Measurements from ENCODE around the gene LUC7L3. TPM values are rescaled to one million over a fixed set of nuclear protein-coding genes. Genes with fewer than 3 reads are reported as not detected.
A peak's percentile ranks its signal among the peaks of the same experiment; 100 is the strongest.

The LUC7L3 gene
- total and polyA plus RNA-seq, 2 donors (not counting 1 experiment from before 2014, with no cell fraction given) = 42.9 to 311 TPM

- CTCF ChIA-PET = interaction anchor here (0.8 to 3.3 kb wide), 3 partner anchors 17 to 87 kb away, joined by 3 to 13 read pairs (median 6); no protein-coding TSS in a partner anchor
- POLR2A ChIA-PET = no interaction called here
- H3K4me3 ChIP-seq (ENCODE audit: control extremely low read depth in 1 of 5, extremely low read depth in 1 of 5, insufficient read depth in 1 of 5, low read depth in 2 of 5, low read length in 4 of 5) = peak overlapping the region in 1 of 5 experiments; percentile 15
- no peaks in the 10 kb centered on the region for H4K20me1 ChIP-seq (ENCODE audit: control insufficient read depth, insufficient read depth, low read length, poor library complexity, severe bottlenecking)
- Mint-ChIP-seq H3K9me3 (ENCODE audit: insufficient read depth) (no peaks in the 10 kb centered on the region), H3K27me3 (no peaks in the 10 kb centered on the region), H3K4me3 (peak overlapping the region; percentile 59), H3K4me1 (peaks cover 37% of the 10 kb centered on the region), H3K27ac (peak overlapping the region; percentile 70)
- H2AFZ ChIP-seq (ENCODE audit: insufficient read depth, low read depth, low read length, poor library complexity, severe bottlenecking) = peak overlapping the region; percentile 70
- peak overlapping the region; percentile 22 for H3K9ac ChIP-seq (ENCODE audit: low read length)
- H3K4me2 ChIP-seq (replicated peaks; ENCODE audit: low read depth, low read length, poor library complexity, severe bottlenecking) = peak overlapping the region; percentile 62
- H3K27me3 ChIP-seq (replicated peaks in 1 of 4; ENCODE audit: control extremely low read depth in 1 of 4, control insufficient read depth in 3 of 4, insufficient read depth in 4 of 4, low read length in 3 of 4) = no peaks in the 10 kb centered on the region
- H3K36me3 ChIP-seq (replicated peaks in 1 of 2; ENCODE audit: control extremely low read depth in 1 of 2, control insufficient read depth in 1 of 2, extremely low read depth in 1 of 2, insufficient read depth in 2 of 2, low read length in 1 of 2) = no peaks in the 10 kb centered on the region
- H3K4me1 ChIP-seq (ENCODE audit: control insufficient read depth in 2 of 2, insufficient read depth in 2 of 2, low read length in 2 of 2) = peaks cover 32 to 36% of the 10 kb centered on the region in 2 donors
- 48% methylated on average over 6 of the region's 9 CpGs for WGBS (ENCODE audit: insufficient coverage)
- peak; percentile 50 for ATAC-seq (ENCODE audit: low read depth)
- H3K9me3 ChIP-seq (ENCODE audit: control extremely low read depth in 1 of 3, control insufficient read depth in 2 of 3, insufficient read depth in 1 of 3, low read length in 2 of 3) = no peaks in the 10 kb centered on the region
- peak overlapping the region; percentile 15 to 35 for H3K27ac ChIP-seq (ENCODE audit: low read length in 2 of 2)
- TF ChIP-seq EZH2 (IDR thresholded peaks at IDR 0.05; ENCODE audit: borderline replicate concordance, insufficient read depth, low read depth, low read length, poor library complexity, severe bottlenecking) (no peak), CTCF (IDR thresholded peaks at IDR 0.05) (no peak)
- H3K79me2 ChIP-seq (ENCODE audit: control insufficient read depth, insufficient read depth, low read length) = no peaks in the 10 kb centered on the region
- intact Hi-C loops (cut with micrococcal nuclease) = no loop called here
- DNase-seq = peak; percentile 53
Observed at GRCh38 chr17:50765454-50766221, 46.2 kb downstream of the LUC7L3 start.

Data from B cell (primary cell).